K562 (cell line): Measurements from ENCODE around the gene ENDOG. TPM values are rescaled to one million over a fixed set of nuclear protein-coding genes. Genes with fewer than 3 reads are reported as not detected.

Experiments used
- ATAC-seq: fragments of 200-7000 bp; cut with Tn5 transposase; 3 replicates; pipeline ENCODE4 v1.9.1; 2020; ENCODE audit warnings: moderate library complexity
- BruUV-seq: library from RNA; stranded (reverse); fragments of 400-500 nt; replicated peaks from 2 replicates; lab custom pipeline; 2021; lab: Mats Ljungman, UMichigan
- CTCF ChIA-PET: fragments of 300-600 bp; formaldehyde crosslinking; extraction: SDS; loops from one replicate; lab custom pipeline; 2021; ENCODE audit warnings: low intra/inter-chr PET ratio; lab: Yijun Ruan, JAX
- POLR2A ChIA-PET: fragments of 300-600, 350-650 bp; sonication (Branson Sonifier 250); formaldehyde crosslinking; extraction: SDS; loops from one replicate; lab custom pipeline; 2021; ENCODE audit warnings: antibody characterized with exemption, inconsistent platforms; lab: Yijun Ruan, JAX
- DNase-seq, 4 experiments: peaks; one replicate each; pipeline versions ENCODE4 v3.0.0 to v3.0.0-alpha.2; 2011 to 2018; ENCODE audit warnings: low spot score in 3 of 4, mixed read lengths in 3 of 4; ENCODE audit errors: extremely low read depth in 1 of 4
- FAIRE-seq: peaks from 2 replicates; lab custom pipeline; 2011; peaks lifted over from hg19 to GRCh38; lab: Jason Lieb, UNC
- H2AFZ ChIP-seq: 2 replicates; pipeline ENCODE4 v1.6.0; 2011; ENCODE audit warnings: low read depth, low read length, control low read depth, inconsistent platforms
- H3K27ac ChIP-seq: fragments of 200-600 bp; 3 replicates; pipeline ENCODE4 v1.8.0; 2011; ENCODE audit warnings: low read depth, mild to moderate bottlenecking, control low read depth, inconsistent platforms, low read length, moderate library complexity, mixed read lengths; ENCODE audit errors: extremely low read depth
- H3K27me3 ChIP-seq, 2 experiments: fragments of 300-600 bp in 1 of 2; 2 replicates in 1 of 2; 3 replicates in 1 of 2; pipeline versions ENCODE4 v1.6.0 to v1.8.0; 2011; ENCODE audit warnings: inconsistent platforms in 2 of 2, low read length in 2 of 2, mild to moderate bottlenecking in 1 of 2, mixed read lengths in 1 of 2, moderate library complexity in 1 of 2; ENCODE audit not compliant: control insufficient read depth in 2 of 2, insufficient read depth in 2 of 2
- H3K36me3 ChIP-seq: fragments of 300-600 bp; 3 replicates; pipeline ENCODE4 v1.8.0; 2011; ENCODE audit warnings: mild to moderate bottlenecking, low read length, inconsistent platforms; ENCODE audit not compliant: control insufficient read depth, insufficient read depth
- H3K4me1 ChIP-seq, 2 experiments: fragments of 200-600 bp in 1 of 2; replicated peaks in 1 of 2; 2 replicates in 1 of 2; 3 replicates in 1 of 2; pipeline versions ENCODE4 v1.5.1 to v1.8.0; 2011; ENCODE audit warnings: inconsistent platforms in 2 of 2, low read length in 2 of 2, mild to moderate bottlenecking in 1 of 2, mixed read lengths in 1 of 2, moderate library complexity in 1 of 2; ENCODE audit not compliant: control insufficient read depth in 2 of 2, insufficient read depth in 2 of 2
- H3K4me2 ChIP-seq: 2 replicates; pipeline ENCODE4 v1.6.1; 2011; ENCODE audit warnings: low read length, control low read depth, inconsistent platforms, mixed read lengths; ENCODE audit not compliant: insufficient read depth
- H3K4me3 ChIP-seq: fragments of 200-600 bp; sonication (generic), shearing (Covaris generic); 2 replicates; pipeline ENCODE4 v1.5.1; 2016; ENCODE audit warnings: control low read depth, inconsistent platforms
- H3K79me2 ChIP-seq: fragments of 200-600 bp; 3 replicates; pipeline ENCODE4 v1.8.0; 2011; ENCODE audit warnings: low read length, inconsistent platforms; ENCODE audit not compliant: control insufficient read depth, insufficient read depth
- H3K9ac ChIP-seq, 2 experiments: 2 replicates each; pipeline versions ENCODE4 v1.6.0 to v1.6.1; 2011; ENCODE audit warnings: low read depth in 2 of 2, low read length in 2 of 2, control low read depth in 1 of 2, inconsistent platforms in 1 of 2, mild to moderate bottlenecking in 1 of 2, mixed read lengths in 1 of 2; ENCODE audit not compliant: insufficient read depth in 1 of 2
- H3K9me1 ChIP-seq: one replicate; pipeline ENCODE4 v1.6.0; 2011; ENCODE audit warnings: inconsistent platforms, mild to moderate bottlenecking, low read length, moderate library complexity; ENCODE audit not compliant: control insufficient read depth, insufficient read depth
- H3K9me3 ChIP-seq: replicated peaks from 2 replicates; pipeline ENCODE4 v1.5.1; 2011; ENCODE audit warnings: low read depth, low read length, inconsistent platforms; ENCODE audit not compliant: control insufficient read depth, insufficient read depth
- H4K20me1 ChIP-seq: replicated peaks from 2 replicates; pipeline ENCODE4 v1.6.1; 2011; ENCODE audit warnings: low read length, inconsistent platforms, mixed read lengths; ENCODE audit not compliant: control insufficient read depth, insufficient read depth
- POLR2G ChIP-seq: fragments of 200-400 bp; formaldehyde crosslinking; IDR thresholded peaks from 2 replicates; pipeline ENCODE4 v1.6.1; 2017; ENCODE audit warnings: low read depth, mild to moderate bottlenecking, antibody characterized with exemption, low read length, moderate library complexity
- RBFOX2 ChIP-seq: fragments of 200-400 bp; formaldehyde crosslinking; IDR thresholded peaks from 2 replicates; pipeline ENCODE4 v1.6.1; 2017; ENCODE audit warnings: low read depth, mild to moderate bottlenecking, low read length, moderate library complexity
- XRCC5 ChIP-seq: fragments of 200-400 bp; formaldehyde crosslinking; IDR thresholded peaks from 2 replicates; pipeline ENCODE4 v1.6.1; 2017; ENCODE audit warnings: low read depth, mild to moderate bottlenecking, low read length
- WGBS: fragments of 100-300 bp; shearing (Covaris generic); methylation state at CpG from one replicate; pipeline ENCODE4 v1.1.6; 2016; ENCODE audit warnings: low coverage, mixed read lengths; ENCODE audit not compliant: insufficient coverage; ENCODE audit errors: missing lambda C conversion rate; 5-methylcytosine and 5-hydroxymethylcytosine counted together
- in situ Hi-C: fragments of 300-500 bp; cut with MboI; formaldehyde crosslinking; loops from 4 replicates; pipeline ENCODE4 v1.15.0; 2018; ENCODE audit warnings: inconsistent platforms, mixed read lengths
- intact Hi-C: fragments of 100-400 bp; cut with micrococcal nuclease; formaldehyde crosslinking; loops from 2 replicates; pipeline ENCODE4 v1.14.2; 2022
- polyA plus RNA-seq, 8 experiments: library from polyadenylated mRNA; depleted of rRNA in 4 of 8; stranded (reverse) in 5 of 8; unstranded in 3 of 8; fragments of >200 nt; fragmentation: Nextera tagmentation in 2 of 8; fragmentation: Illumina TruSeq in 1 of 8; extraction: Ambion mirVana in 2 of 8; extraction: Trizol in 1 of 8; gene quantifications; 2 replicates each; pipeline versions ENCODE4 v1.2.1 to v1.2.3, GENCODE V29; 2011 to 2014; ENCODE audit warnings: inconsistent platforms in 1 of 8, missing spikeins in 1 of 8
- total RNA-seq, 7 experiments: library from RNA; depleted of rRNA in 6 of 7; stranded (reverse); fragments of >200 nt in 6 of 7; fragmentation: Illumina TruSeq in 2 of 7; extraction: Trizol in 2 of 7; gene quantifications; 2 replicates each; pipeline versions ENCODE4 v1.2.1 to v1.2.3, GENCODE V29; 2011 to 2021; ENCODE audit warnings: low replicate concordance in 1 of 7
- TF ChIP-seq, protein P1 (sequence below), 3 experiments: IDR thresholded peaks in 2 of 3; conservative IDR thresholded peaks in 1 of 3; 2 replicates each; pipeline ENCODE4 v1.5.1; 2011 to 2012; ENCODE audit warnings: low read length in 3 of 3, mild to moderate bottlenecking in 3 of 3, control low read depth in 2 of 3, improper control_type of control experiment in 1 of 3, inconsistent platforms in 1 of 3, low read depth in 1 of 3, mixed read lengths in 1 of 3, moderate library complexity in 1 of 3; ENCODE audit not compliant: insufficient read depth in 2 of 3

The ENDOG gene
- total and polyA plus RNA-seq, 9 of the 15 experiments (the other 6 are each of a cell fraction or from before 2014, with no cell fraction given) = 1.2 to 91.0 (median 25.5) TPM

DNA sequence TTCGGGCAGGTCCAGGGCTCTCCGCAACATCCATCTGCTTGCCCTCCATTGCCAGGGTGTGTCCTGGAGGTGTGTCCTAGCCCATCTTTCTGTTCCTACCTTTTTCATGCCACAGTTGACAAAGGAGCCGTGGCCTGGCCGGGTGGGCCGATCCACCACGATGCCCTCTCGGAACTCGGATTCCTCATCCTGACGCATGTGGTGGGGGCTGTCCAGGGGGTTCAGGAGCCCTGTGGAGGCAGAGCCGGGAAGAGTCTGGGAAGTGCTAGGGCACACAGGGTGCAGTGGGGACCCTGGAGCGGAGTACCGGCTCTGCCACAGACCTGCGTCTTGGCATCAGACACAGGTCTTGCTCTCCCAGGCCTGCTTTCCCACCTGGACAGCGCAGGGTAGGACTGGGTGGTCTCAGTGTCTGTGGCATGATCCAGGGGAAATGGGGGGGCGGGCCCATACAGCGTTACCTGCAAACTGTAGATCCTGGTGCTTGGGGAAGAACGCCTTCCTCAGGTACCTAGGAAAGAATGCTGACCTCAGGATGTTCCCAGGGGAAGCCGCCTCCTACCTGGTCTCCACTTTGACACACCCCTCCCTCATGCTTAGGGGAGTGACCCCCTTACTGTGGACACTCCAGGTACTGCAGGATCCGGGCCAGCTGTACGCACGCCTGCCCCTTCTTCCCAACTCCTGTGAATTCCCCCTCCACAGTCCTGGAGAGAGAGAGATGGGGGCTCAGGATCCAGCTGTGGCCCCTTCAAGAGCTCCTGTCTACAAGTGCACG is 7.8 kb downstream of the ENDOG start:
- Histone ChIP-seq H3K4me1 (peaks cover 5 to 54% of the 10 kb centered on the region in 2 experiments; a peak in 4 of 5 replicates), H3K27ac (no peak overlapping the region), H3K27me3 (no peaks in the 10 kb centered on the region), H3K79me2 (peaks cover 17% of the 10 kb centered on the region), H4K20me1 (0 out of 2 replicates have a peak, but pooled peaks cover 4% of the 10 kb centered on the region), H3K4me2 (no peak overlapping the region), H2AFZ (no peak overlapping the region), H3K9me3 (no peaks in the 10 kb centered on the region), H3K9me1 (no peaks in the 10 kb centered on the region), H3K9ac (no peak overlapping the region), H3K4me3 (no peak overlapping the region), H3K36me3 (peaks cover 77% of the 10 kb centered on the region)
- DNase-seq = peak in 2 of 4 experiments; percentile 56 to 57
- no TSS peak for BruUV-seq
- in situ Hi-C loops = no loop called here
- no peak for FAIRE-seq
- CTCF ChIA-PET = no interaction called here
- POLR2A ChIA-PET = interaction anchor here (0.6 to 1.8 kb wide), 2 partner anchors 8 to 129 kb away, joined by 3 to 6 read pairs; partner anchors contain the start of gene ENDOG
- ATAC-seq = no peak
- WGBS = 96% methylated on average over 20 of the region's 22 CpGs
- peak; percentile 56 for TF ChIP-seq POLR2G
- TF ChIP-seq RBFOX2 = peak; percentile 37
- TF ChIP-seq, protein P1, sequence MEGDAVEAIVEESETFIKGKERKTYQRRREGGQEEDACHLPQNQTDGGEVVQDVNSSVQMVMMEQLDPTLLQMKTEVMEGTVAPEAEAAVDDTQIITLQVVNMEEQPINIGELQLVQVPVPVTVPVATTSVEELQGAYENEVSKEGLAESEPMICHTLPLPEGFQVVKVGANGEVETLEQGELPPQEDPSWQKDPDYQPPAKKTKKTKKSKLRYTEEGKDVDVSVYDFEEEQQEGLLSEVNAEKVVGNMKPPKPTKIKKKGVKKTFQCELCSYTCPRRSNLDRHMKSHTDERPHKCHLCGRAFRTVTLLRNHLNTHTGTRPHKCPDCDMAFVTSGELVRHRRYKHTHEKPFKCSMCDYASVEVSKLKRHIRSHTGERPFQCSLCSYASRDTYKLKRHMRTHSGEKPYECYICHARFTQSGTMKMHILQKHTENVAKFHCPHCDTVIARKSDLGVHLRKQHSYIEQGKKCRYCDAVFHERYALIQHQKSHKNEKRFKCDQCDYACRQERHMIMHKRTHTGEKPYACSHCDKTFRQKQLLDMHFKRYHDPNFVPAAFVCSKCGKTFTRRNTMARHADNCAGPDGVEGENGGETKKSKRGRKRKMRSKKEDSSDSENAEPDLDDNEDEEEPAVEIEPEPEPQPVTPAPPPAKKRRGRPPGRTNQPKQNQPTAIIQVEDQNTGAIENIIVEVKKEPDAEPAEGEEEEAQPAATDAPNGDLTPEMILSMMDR (IDR thresholded peaks at IDR 0.05 in 2 of 3, conservative IDR thresholded peaks at IDR 0.05 in 1 of 3; ENCODE audit: insufficient read depth in 2 of 3, low read depth in 1 of 3, low read length in 3 of 3) = 0 out of 6 replicates have a peak, but pooled peaks of 1 of the 3 experiments have one; percentile 27
- no peak for TF ChIP-seq XRCC5
- intact Hi-C loops = no loop called here
